Uterus (tissue), 2 donors: ENCODE results near the gene MAMDC2.

Source experiments
- CTCF ChIP-seq, 4 experiments: fragments of 200-600 bp in 2 of 4; fragments of 450-650 bp in 2 of 4; sonication (generic) in 2 of 4; IDR thresholded peaks; one replicate each; pipeline ENCODE4 v1.5.1; 2016 to 2019; ENCODE audit warnings: antibody characterized with exemption in 4 of 4, mild to moderate bottlenecking in 2 of 4, moderate library complexity in 1 of 4
- POLR2A ChIP-seq, 2 donors: fragments of 450-650 bp; IDR thresholded peaks; one replicate each; pipeline ENCODE4 v1.6.1; 2016; ENCODE audit warnings: antibody characterized with exemption in 2 of 2, mild to moderate bottlenecking in 1 of 2, moderate library complexity in 1 of 2

GRCh38 chr9:70030156-70030555, 13.5 kb upstream of the MAMDC2 start:
- TF ChIP-seq CTCF (IDR thresholded peaks at IDR 0.05) = no peak
- TF ChIP-seq POLR2A (IDR thresholded peaks at IDR 0.05) = no peak
